Inferior parietal cortex (tissue), 1 donor: ENCODE measurements around the gene FADS1.

Experiments used
- DNase-seq: peaks from one replicate; pipeline ENCODE4 v3.0.0-alpha.2; 2016; ENCODE audit errors: extremely low spot score

Gene FADS1

GRCh38 chr11:61816736-61817455, at the start of gene FADS1:
Gene FADS1, minus strand, starts transcription at chr11:61817003. Its CDS starts 74 bp downstream, at chr11:61816929.
- DNase-seq = peak; percentile 89

DNA sequence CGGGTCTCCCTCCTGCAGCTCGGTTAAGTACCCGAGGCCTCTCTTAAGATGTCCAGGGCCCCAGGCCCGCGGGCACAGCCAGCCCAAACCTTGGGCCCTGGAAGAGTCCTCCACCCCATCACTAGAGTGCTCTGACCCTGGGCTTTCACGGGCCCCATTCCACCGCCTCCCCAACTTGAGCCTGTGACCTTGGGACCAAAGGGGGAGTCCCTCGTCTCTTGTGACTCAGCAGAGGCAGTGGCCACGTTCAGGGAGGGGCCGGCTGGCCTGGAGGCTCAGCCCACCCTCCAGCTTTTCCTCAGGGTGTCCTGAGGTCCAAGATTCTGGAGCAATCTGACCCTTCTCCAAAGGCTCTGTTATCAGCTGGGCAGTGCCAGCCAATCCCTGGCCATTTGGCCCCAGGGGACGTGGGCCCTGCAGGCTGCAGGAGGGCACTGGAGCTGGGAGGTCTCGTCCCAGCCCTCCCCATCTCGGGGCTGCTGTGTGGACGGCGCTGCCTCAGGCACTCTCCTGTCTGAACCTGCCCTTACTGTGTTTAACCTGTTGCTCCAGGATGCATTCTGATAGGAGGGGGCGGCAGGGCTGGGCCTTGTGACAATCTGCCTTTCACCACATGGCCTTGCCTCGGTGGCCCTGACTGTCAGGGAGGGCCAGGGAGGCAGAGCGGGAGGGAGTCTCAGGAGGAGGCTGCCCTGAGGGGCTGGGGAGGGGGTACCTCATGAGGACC, 49.6 kb upstream of the FADS1 start:
- no peak for DNase-seq

DNA sequence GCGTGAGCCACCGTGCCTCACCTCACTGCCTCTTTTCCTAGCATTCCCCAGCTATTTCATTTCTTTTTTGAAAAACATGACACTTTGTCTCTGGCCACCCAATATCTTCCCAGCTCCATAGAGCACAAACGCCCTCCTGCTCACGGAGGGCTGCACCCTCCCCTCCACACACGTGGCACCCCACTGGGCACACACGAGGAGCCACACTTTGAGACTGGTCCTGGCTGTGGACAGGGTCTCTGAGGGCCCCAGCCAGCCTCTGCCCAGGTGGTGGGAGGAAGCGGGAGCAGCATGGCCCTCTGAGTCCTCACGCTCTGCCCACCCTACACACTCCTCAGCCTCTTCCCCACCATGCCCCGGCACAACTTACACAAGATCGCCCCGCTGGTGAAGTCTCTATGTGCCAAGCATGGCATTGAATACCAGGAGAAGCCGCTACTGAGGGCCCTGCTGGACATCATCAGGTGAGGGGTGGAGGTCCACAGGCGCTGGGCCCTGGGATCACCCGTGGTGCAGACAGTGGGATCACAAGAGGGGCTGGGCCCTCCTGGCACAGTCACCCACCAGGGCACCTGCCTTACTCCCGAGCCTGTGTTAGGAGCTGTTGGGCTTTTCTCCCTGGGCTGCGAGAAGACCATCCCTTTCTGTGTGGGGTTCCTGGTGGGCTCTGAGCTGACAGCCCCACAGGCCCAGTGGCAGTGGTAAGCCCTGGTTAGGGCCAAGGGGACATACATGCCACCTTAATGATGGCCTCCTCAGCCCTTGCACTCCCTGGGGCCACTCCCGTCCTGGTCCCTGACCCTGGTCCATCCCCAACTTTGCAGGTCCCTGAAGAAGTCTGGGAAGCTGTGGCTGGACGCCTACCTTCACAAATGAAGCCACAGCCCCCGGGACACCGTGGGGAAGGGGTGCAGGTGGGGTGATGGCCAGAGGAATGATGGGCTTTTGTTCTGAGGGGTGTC, 48.3 kb upstream of the FADS1 start:
- no peak for DNase-seq

- no peak for DNase-seq
These were observed 46.8 kb upstream of the FADS1 start for GRCh38 chr11:61863548-61864081.

DNA sequence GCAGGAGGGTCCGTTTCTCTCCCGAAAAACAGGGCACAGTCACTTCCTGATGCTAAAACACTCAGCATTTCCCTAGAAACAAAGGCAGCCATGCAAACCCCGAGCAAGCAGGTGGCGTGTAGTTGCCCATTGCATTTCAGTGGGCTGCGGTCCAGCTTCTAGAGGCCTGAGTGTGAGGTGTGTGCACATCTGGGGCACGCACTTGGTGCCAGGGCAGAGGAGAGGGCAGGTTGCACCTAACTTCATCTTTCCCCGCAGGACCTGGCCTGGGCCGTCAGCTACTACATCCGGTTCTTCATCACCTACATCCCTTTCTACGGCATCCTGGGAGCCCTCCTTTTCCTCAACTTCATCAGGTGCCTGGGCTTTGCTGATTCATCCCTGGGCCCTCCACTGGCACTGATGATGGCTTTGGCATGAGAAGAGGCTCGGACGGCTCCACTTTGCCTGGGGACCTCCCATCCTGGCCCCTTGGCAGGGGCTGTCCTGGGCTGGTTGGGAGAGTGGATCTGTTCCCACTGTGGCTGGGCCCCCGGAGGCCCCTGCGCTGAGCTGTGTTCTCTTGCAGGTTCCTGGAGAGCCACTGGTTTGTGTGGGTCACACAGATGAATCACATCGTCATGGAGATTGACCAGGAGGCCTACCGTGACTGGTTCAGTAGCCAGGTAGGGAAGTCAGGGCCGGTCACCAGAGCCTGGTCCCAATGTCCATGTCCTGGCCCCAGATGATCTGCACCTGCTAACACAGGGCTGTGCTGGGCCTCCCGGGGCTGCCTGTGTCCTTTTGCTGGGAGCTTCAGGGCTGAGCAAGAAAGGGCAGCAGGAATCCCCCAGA, 46.1 kb upstream of the FADS1 start:
- no peak for DNase-seq

- no peak for DNase-seq
These were observed 44.8 kb upstream of the FADS1 start for GRCh38 chr11:61861634-61862033.

- no peak for DNase-seq
These were observed 43.5 kb upstream of the FADS1 start for GRCh38 chr11:61860054-61860903.

DNA sequence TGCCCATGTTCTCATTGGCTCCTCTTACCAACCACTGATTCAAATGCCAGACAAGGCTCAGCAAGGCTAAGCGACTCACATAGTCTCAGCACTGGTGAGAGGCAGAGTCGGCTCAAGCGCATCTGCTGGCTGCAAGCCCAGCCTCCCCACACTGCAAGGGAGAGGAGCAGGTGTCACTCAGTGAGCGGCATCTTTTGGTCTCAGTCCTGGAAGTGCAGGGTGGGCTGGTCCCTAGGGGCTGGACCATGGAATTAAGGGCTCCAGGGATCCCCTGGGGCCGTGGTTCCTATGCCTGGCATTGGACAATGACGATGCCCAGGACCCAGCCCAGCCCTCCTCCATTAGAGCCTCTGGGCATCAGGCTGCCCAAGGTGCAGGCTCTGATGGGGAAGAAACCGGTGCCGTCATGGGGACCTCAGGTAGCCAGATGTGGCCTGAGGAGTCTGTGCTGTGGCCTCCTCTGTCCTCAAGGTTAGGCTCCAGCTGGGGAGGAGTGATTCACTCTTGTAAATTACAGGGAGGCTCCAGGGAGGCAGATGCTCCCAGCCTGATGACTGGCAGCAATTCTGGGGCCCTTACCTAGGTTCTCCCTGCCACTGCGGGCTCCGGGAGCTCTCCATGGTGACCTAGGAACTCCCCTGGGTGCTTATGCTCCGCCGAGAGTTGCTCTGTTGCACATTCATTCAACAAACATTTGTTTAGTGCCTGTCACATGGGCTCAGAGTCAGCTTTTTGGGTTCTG, 39.3 kb upstream of the FADS1 start:
- DNase-seq = no peak

- DNase-seq = no peak
These were observed 38.3 kb upstream of the FADS1 start for GRCh38 chr11:61854966-61855714.

- DNase-seq = no peak
These were observed 37.5 kb upstream of the FADS1 start for GRCh38 chr11:61854206-61854895.

GRCh38 chr11:61853698-61854169, 36.9 kb upstream of the FADS1 start:
- DNase-seq = no peak

DNA sequence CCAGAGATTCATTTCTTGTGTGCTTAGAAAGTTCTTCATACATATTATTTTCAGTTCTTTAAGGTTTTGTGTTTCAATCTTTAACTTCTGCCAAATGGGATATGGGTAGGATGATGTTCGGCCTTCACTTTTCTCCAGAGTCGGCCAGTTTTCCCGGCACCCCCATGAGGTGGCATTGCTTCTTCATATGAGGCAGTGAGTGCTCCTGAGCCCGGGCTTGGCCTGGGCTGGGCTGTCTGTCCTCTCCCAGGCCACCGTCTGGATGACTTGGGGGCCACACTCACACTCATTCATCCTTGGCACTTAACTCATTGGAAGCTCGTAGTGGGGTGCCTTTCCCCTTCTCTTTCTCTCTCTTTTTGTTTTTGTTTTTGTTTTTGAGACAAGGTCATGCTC, 35.1 kb upstream of the FADS1 start:
- DNase-seq = no peak

GRCh38 chr11:61851113-61851899, 34.5 kb upstream of the FADS1 start:
- no peak for DNase-seq

DNA sequence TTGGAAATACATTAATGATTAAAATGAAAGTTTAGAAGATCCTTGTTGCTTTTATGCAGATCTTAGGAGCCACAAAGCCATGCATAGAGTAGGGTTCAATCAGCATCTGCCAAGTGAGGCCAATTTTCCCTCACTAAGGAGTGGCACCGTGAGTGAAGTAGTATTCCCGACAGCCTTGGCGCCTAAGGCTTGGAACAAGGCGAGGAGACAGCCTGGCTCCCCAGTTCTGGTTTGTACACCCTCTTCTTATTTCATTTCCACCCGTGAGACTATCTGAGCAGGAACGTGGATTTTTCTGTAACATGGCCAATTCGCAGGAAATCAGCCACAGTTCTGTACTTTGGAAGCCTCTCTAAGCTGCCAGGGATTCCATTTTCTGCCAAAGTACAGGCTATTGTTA, 33.9 kb upstream of the FADS1 start:
- DNase-seq = no peak

DNA sequence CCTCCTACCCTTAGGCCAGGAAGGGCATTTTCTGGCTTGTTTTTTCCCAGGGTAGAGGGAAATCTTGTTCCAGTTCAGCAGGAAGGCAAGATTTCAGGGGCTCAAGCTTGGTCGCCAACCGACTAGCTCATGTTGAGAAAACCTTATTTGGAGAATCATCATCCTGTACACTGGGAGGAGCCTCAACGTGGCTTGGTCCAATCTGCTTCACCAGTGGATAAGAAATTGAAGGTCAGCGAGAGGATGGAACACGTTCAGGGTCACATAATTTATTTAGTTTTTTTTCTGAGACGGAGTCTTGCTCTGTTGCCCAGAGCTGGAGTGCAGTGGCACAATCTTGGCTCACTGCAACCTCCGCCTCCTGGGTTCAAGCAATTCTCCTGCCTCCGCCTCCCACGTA, 31.8 kb upstream of the FADS1 start:
- no peak for DNase-seq

DNA sequence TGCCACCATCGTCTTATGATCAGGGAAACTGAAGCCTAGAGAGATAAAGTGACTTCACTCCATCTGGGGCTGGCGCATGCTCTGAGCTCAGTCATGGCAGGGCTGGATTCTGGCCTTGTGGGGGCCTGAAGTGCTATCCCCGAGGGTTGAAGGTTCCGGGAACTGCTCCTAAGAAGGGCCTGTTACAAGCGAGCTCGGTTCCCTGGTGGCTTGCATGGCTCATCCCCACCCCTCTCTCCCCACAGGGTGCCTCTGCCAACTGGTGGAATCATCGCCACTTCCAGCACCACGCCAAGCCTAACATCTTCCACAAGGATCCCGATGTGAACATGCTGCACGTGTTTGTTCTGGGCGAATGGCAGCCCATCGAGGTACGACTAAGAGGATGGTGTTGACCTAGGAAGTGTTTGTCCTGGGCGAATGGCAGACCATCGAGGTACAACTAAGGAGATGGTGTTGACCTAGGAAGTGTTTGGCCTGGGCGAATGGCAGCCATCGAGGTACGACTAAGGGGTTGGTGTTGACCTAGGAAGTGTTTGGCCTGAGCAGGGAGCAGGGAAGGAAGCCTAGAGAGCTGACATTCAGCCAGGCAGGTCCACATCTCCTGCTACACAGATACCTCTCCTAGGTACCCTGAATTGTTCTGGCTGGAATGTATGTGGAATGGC, 31.2 kb upstream of the FADS1 start:
- DNase-seq = no peak
